NB4 (cell line): Measurements from ENCODE around the gene KITLG.

ENCODE experiments used
- CTCF ChIP-seq: IDR thresholded peaks from one replicate; pipeline ENCODE4 v1.5.1; 2012; ENCODE audit warnings: low read depth, low read length
- MAX ChIP-seq: IDR thresholded peaks from 2 replicates; pipeline ENCODE4 v1.6.1; 2011; ENCODE audit warnings: low read depth, low read length
- POLR2A ChIP-seq: IDR thresholded peaks from 2 replicates; pipeline ENCODE4 v1.6.1; 2011; ENCODE audit warnings: mild to moderate bottlenecking; ENCODE audit not compliant: insufficient read length; ENCODE audit errors: extremely low read depth

GRCh38 chr12:88552610-88553079 lies 27.6 kb downstream of the KITLG start:
- TF ChIP-seq CTCF = no peak
- no peak for TF ChIP-seq POLR2A
- no peak for TF ChIP-seq MAX
